ENCODE data around the gene BCAP29.

- no peak for TF ChIP-seq ZNF274 (IDR thresholded peaks at IDR 0.05; ENCODE audit: low read depth, low read length)
- no peak for TF ChIP-seq CTCF (IDR thresholded peaks at IDR 0.05 in 2 of 3, conservative IDR thresholded peaks at IDR 0.05 in 1 of 3; ENCODE audit: borderline replicate concordance in 1 of 3, insufficient read depth in 1 of 3, low read depth in 2 of 3, low read length in 2 of 3)
- no peak for TF ChIP-seq POLR2A (IDR thresholded peaks at IDR 0.05; ENCODE audit: borderline replicate concordance, extremely low read depth, insufficient read depth, insufficient read length)
- TF ChIP-seq MAX (IDR thresholded peaks at IDR 0.05) = no peak
- no peak for TF ChIP-seq SP1 (IDR thresholded peaks at IDR 0.05; ENCODE audit: low read depth)
- no peak for TF ChIP-seq EZH2phosphoT487 (IDR thresholded peaks at IDR 0.05; ENCODE audit: borderline replicate concordance)
- TF ChIP-seq JUND (IDR thresholded peaks at IDR 0.05) = no peak
- TF ChIP-seq ELF1 (IDR thresholded peaks at IDR 0.05; ENCODE audit: borderline replicate concordance, low read depth) = no peak
- TF ChIP-seq EZH2 (IDR thresholded peaks at IDR 0.05) = no peak
- TF ChIP-seq EGR1 (IDR thresholded peaks at IDR 0.05; ENCODE audit: low read depth) = no peak
- TF ChIP-seq ZFX (IDR thresholded peaks at IDR 0.05) = no peak
- no peak for TF ChIP-seq ZBTB33 (IDR thresholded peaks at IDR 0.05; ENCODE audit: extremely low read depth, insufficient replicate concordance, low read length)
- no peak for TF ChIP-seq POLR2AphosphoS5 (IDR thresholded peaks at IDR 0.05; ENCODE audit: low read depth, low read length)
Measured at GRCh38 chr7:107609811-107610261, 29.8 kb downstream of the BCAP29 start.
